Measurements from ENCODE around the gene DYNLT4.
"Not testable (repeated sequence)": the region's sequence is repeated elsewhere in the genome, so short reads cannot be mapped to it uniquely, and the experiment has no call there.

The DYNLT4 gene, protein sequence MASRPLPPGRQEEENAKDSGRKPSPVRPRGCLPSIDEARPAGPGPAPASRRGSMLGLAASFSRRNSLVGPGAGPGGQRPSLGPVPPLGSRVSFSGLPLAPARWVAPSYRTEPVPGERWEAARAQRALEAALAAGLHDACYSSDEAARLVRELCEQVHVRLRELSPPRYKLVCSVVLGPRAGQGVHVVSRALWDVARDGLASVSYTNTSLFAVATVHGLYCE

DNA sequence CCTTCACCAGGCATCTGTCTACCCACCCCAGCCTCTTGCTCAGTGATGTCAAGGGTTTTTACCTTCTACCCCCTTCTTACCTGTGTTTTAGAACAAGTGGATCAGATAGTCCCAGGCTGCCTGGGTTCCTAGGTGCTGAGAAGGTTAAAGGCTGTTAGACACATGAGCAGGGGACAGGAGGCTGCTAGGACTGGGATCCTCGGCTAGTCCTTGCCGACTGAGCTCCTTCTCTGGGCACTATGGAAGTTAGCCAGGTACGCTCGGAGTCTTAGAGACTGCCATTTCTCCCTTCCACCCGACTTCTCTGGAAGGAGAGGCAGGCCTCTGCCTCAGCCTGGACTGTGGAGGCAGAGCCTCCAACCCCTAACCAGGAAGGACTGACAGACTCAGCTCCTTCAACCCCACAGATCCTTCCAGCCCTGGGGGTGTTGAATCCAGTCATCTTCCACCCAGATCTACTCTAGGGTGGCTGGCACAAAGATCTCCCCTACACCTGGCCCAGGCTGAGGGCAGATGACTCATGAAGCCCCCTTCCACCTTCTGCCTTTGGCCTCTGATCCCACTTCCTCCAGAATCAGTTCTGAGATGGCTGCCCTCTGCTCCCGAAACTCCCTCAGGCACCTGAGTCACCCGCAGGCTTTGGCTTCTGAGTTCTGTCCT is at the start of gene DYNLT4:
DYNLT4 (minus strand) TSS at position 648 of the 660 bp plus-strand sequence. CDS start 683 bp downstream, outside the sequence.
- DNase-seq: peak in 1 of 2 donors; percentile 43

GRCh38 chr1:44855742-44856141 is 48.6 kb upstream of the DYNLT4 start:
- no peak for DNase-seq

- no peak for DNase-seq
These were observed 47.8 kb upstream of the DYNLT4 start for GRCh38 chr1:44854970-44855369.

DNA sequence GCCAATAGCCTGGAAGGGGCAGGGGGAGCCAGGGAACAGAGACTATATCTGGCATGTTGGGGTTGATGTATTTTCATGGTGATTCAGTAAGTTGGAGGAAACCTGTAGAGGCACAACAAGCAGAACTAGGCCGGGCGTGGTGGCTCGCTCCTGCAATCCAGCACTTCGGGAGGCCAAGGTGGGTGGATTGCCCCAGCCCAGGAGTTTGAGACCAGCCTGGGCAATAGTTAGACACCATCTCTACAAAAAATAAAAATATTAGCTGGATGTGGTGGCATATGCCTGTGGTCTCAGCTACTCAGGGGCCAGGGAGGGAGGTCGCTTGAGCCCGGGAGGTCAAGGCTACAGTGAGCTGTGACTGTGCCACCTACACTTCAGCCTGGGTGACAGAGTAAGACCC is 46.0 kb upstream of the DYNLT4 start:
- no peak for DNase-seq

DNA sequence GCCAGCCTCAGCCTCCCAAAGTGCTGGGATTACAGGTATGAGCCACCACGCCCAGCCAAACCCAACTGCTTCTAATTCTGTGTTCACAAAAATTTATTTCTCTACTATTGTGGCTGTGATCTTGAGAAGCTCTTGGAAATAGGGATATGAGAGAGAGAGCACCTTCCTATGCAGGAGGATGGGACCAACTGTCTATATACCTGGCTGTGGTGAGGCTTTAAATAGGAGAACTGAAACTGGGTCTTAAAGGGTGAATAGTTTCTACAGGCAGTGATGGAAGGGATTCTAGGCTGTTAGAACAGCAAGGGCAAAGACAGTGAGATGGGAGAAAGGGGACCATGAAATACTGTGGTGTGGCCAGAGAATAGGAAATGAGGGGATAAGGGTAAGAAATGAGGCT is 44.2 kb upstream of the DYNLT4 start:
- DNase-seq: no peak

DNA sequence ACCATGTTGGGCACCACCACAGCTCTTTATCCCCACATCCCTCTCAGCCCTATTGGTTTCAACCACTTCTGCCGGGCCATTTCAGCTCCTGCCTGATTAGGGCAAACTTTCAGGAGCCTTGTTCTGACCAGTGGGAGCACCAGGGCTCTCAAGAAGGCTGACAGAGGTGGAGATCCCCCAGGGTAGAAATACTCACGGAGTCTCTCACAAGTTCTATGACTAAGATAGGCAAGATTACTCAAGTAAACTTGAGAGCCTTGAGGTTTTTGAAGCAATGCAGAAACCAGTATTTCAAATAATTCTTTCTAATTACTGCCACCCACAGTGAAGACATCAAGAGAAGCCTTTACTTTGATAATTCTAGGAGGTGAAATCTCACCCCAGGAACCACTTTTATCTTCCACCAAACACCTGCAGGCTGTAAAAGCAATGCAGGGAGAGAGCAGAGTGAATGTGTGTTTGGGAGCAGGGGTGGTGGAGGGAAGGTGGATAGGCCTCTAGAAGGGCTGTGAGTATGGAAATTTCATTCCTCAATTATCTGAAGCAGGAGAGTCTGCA is 42.5 kb upstream of the DYNLT4 start:
- no peak for DNase-seq

DNA sequence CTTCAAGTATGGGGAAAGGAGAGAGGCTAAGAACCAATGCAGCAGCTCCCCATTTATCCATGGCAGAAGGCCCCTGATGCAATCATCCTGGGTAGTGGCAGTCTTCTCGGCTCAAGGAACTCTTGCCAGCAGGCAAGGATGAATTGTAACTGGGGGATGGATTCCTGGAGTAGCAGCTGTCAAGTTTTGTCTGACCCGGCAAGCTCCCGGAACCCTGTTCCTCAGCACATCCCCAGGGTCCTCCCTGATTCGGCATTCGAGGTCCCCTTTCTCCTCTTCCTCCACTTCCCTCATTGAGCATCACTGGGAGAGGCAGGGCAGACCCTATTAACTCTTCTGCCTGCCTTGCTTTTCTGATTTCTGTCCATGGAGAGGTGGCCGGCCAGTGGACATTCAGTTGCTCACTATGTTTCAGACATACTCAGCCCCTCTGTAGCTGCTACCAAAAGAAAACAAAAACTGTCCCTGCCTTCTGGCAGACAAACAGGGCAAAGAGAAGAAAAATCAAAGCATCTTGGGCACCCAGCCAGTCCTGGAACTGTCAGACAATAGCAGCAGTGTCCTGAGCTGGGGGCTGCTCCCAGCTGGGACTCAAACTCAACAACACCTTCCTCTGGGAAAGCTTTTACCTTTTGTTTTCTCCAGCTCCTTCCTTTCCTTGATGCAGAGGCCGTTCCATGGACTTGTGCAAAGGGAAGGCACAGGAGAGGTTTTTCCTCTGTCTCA is 41.5 kb upstream of the DYNLT4 start:
- DNase-seq: no peak

DNA sequence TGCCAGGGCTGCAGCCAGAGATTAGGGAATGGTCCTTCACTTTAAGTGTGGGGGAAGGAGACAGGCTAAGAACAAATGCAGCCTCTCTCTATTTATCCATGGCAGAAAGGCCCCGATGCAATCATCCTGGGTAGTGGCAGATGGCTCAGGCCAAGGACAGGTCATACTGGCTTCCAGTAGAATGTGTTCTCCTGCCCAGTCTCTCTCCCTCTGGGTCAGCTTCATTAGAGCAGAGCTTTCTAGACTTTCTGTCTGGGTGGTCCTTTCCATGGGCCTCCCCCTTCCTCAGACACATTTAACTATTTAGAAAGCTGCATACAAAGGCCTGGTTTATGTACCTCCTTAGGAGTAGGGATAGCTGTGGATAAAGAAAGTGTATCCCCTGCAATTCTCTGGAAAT is 40.7 kb upstream of the DYNLT4 start:
- no peak for DNase-seq

DNA sequence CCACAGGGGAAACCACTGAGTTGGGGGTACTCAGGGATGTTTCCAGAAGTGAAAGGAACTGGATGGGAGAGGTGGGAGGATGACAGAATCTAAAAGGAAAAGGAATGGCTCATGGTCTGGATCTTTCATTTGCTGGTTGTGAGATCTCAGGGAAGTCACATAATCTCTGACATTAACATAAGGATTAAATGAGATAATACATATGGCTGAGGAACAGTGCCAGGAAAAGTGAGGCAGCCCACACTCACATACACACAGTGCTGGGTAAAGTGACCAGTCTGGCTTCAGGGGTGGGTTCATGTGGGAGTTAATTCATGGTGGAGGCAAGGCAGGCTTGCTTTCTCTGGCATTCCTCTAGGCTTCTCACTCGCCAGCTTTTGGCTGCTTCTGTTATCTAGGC is 39.8 kb upstream of the DYNLT4 start:
- DNase-seq: no peak

DNA sequence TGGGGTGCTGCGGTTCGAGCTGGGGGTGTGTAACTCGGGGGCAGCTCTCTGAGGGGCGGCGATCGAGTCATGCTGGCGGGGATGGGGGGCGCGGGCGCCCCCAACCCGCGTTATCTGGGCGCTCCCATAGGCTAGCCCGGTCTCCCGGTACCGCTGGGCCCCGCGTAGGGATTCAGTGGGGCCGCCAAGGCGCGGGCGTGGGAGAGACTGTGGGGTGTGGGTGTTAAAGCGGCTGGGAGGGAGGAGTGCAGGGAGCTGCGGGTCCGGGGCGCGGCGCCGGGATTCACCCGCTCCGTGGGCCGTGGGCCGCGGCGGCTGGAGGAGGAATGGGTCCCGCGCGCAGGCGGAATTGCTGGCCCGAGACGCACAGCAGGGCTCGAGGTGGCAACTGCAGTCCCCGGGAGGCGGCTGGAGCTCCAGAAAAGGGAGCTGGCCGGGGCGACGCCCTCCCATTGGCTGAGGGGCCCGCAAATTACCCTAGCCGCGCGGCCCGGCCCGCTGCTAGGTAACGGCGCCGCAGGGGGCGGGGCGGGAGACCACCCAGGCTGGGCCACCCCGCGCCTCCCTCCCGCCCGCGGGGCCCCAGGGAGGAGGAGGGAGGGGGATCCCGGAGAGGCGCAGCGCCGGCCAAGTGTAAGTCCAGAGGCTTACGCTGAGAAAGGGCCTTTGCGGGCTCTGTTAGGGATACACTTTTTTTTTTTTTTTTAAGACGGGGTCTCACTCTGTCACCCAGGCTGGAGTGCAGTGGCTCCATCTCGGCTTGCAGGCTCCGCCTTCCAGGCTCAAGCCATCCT is 35.9 kb upstream of the DYNLT4 start, which contains the start of gene PTCH2:
PTCH2 (minus strand) TSS at position 392 of the 794 bp plus-strand sequence; CDS start at position 71, 321 bp downstream.
- peak in 1 of 2 donors; percentile 22 for DNase-seq

DNA sequence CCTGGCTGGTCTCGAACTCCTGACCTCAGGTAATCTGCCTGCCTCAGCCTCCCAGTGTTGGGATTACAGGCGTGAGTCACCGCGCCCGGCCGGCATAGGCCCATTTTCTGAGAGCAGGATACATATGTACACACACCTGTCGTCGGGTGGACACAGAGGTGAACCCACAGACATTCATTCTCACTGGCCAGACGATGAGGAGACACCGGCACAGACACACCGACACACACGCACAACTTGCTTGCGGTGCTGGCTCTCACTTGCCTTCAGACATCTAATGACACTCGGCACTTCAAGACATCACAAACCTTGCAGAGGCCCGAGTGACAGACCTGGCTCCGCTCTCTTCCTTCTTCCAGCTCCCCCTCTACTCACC is 35.3 kb upstream of the DYNLT4 start:
- DNase-seq: no peak

DNA sequence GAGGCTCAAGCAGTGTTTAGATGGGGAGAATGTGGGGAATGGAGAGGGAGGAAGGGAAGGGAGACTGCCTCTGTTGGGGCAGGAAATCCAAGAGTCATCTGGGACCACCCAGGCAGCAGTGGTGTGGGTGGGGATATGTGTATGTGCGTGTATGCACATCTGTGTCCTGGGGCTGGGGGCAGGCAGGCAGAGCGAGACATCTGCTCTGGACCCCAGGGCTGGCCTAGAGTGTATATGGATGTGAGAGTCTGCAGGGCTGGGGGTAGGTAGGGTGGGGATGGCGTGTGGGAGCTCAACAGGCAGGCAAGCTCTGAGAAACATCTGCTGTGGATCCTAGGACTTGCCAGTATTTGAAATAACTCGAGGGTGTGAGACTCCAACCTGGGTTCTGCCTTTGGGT is 32.4 kb upstream of the DYNLT4 start:
- no peak for DNase-seq

DNA sequence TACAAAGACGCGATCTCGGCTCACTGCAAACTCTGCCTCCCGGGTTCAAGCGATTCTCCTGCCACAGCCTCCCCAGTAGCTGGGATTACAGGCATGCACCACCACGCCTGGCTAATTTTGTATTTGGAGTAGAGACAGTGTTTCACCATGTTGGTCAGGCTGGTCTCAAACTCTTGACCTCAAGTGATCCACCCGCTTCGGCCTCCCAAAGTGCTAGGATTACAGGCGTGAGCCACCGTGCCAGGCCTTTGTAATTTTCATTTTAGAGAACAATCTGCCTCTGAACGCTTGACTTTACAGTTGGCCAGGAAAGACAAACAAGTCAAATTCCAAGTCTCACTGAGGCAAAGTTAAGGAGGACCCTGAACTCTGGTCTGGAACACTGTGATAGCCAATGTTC is 31.1 kb upstream of the DYNLT4 start:
- DNase-seq: not testable (repeated sequence)

DNA sequence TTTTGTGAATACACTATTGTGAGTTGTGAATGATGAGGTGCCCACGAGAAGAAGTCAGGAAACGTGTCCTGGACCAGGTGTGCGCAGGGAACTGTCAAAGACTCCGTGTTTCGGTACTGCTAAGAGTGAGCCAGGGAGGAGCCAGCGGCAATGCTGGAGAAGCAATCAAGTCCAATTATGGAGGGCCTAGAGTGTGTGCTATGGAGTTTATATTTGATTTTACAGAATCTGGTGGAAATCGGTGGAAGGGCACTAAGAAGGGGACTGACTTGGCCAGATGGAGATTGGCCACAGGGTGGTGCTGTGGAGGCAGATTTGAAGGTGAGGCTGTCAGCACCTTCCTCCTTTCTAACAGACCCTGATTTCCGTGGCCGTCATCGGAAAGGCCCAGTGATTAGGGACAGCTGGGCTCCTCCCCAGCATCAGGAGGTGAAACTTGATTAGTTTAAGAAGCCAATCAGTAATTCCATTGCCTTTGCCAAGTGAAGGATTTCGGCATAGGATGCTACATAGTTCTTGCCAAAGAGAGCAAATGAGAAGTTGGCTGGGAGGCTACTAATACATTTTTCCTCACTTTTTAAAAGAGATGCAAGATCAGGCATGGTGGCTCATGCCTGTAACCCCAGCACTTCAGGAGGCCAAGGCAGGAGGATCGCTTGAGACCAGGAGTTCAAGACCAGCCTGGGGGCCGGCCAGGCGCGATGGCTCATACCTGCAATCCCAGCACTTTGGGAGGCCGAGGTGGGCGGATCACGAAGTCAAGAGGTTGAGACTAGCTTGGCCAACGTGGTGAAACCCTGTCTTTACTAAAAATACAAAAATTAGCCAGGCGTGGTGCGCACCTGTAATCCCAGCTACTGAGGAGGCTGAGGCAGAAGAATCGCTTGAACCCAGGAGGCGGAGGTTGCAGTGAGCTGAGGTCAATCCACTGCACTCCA is 28.9 kb upstream of the DYNLT4 start:
- peak; percentile 85 to 87 for DNase-seq

- no peak for DNase-seq
These were observed 27.2 kb upstream of the DYNLT4 start for GRCh38 chr1:44834328-44834727.

DNA sequence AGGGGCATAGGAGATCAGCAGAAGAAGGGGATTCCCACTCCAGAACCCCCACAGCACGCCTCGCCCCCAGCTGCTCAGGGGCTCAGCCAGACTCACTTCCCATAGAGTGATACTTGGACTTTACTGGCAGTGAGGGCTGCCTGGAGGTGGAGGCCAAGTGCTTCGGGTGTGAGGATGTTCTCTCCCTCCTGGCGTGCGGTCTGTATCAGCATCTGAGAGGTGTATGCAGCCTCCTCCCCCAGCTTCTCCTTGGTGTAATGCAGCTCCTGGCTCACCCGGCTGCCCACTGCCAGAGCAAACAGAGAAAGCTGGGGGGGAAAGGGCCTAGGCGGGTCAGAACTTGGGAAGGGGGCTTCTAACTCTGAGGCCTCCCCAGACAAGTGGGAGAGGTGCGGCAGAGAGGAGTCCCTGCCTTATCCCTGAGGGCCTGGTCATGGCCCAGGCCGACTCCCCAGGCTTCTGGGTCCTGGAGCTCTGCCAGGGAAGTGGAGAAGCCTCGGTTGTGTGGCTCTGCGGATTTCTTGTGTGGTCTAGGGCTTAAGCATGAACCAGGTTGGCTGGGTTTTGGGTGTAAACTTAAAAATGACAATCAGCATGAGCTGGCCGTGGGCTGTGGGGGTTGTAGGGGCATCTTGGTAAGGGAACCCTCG is 25.0 kb upstream of the DYNLT4 start:
- no peak for DNase-seq

GRCh38 chr1:44831516-44831915 is 24.4 kb upstream of the DYNLT4 start:
- DNase-seq: no peak

DNA sequence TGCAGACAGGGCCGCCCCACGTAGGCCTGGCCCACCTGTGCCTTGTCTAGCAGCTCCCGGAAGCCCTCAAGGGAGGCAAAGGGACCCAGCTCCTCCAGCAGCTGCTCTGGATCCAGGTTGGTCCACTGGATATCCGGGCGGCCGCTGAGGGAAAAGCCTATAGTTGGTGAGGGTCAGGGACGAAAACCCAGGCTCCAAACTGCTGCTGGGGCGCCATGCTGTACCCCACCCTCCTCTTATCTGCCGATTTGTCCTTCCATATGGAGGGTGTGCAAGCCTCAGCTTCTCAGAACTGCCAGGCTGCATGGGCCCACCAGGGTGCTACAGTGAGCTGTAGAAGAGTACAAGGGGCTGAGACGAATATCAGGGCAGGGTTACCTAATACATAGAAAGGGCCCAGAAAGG is 23.8 kb upstream of the DYNLT4 start:
- no peak for DNase-seq

DNA sequence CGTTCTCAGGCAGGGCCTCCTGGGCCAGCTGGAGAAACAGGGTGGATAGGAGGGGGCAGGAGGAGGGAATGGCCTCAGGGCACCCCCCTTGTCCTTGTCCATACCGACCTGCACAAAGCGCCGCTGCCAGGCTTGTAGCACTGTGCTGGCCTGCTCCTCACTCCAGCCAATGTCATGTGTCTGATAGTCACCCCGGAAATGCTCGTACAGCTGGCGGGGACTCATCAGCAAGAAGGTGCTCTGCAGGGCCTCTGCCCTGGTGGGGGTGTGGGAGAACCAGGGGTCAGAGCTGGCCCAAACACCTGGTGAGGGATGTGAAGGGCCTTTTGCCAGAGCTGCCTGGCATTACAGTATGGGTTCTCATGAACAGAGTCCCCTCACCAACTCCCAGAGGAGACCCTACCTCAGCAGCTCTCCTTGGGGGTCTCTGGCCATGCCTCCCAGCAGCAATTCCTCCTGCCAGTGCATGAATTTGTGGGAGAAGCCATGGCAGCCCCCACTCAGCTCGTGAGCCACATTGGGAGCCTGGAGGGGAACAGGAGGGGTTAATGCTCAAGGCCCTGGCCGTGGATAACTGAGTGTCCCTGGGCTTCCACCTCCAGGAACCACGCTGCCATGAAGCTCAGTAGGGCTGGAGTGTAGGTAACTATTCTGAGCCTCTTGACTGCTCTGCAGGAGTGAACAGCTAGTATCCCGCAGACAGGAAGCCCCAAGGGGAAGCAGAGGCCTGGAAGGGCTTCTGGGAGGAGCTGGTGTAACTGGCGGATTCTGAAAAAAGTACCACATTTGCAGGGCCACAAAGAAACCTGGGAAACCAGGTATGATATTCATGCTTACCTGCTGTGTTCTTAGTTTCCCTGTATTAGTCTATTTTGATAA is 22.6 kb upstream of the DYNLT4 start:
- no peak for DNase-seq

DNA sequence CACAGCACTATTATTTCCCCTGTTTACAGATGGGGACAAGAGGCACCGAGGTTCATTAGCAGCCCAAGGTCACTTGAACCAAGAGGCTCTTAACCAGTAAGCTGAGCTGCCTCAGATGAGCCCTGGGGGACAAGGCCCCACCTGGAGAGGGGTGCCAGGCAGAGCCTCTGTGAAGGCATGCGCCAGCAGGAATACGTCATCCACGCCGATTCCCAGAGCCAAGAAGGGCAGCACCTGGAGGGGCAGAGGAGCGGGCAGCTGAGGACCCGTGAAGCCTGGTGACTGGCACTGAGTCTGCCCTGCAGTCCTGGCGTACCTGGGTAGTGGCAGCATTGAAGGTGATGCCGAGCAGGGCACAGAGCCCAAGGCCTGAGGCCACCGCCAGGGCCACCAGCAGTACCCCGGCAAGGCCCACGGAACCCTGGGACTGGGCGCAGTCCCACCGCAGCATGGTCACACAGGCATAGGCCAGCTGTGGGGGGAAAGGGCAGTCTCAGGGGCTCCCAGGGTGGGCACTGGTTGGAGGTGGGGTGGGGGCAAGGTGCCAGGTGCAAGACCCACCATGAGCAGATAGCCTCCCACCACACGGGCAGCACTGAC is 21.8 kb upstream of the DYNLT4 start:
- DNase-seq: no peak
